NCI-H2227 (cell line): ENCODE data around the gene RPL10L.

Experiments
- DNase-seq: peaks from one replicate; lab custom pipeline; 2025; ENCODE audit not compliant: unreplicated experiment; lab: John Stamatoyannopoulos, UW

Gene RPL10L

DNA sequence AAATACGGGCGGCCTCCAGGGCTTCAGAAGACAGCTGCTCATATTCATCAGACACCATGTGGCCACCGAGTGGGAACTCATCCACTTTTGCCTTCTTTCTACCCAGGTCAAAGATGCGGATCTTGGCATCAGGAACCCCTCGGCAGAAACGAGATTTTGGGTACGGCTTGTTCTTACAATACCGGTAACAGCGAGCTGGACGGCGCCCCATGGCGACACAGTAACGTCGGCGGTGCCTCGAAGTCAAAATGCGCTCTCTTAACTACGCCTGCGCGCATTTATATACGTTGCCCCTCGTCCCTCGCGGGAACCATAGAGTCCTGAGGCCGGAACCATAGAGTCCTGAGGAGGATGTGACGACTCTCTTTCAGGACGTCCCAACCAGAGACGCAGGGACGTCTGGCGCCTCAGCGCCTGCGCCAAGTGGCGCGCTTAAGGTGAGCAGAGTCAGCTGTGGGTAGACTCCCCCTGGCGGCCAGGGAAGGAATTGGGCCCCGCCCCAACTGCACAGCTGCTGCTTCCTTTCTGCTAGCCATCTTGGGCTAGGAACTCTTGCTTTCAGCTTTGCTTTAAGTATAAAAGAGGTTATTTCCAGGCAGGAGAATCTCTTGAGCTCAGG is at the start of gene RPL10L:
TSS of gene RPL10L (minus strand) at position 256 of the 619 bp plus-strand sequence. CDS start at position 211, 45 bp downstream.
- peak; percentile 4 for DNase-seq

GRCh38 chr14:46691819-46692218 is 40.2 kb upstream of the RPL10L start:
- no peak for DNase-seq

- DNase-seq = no peak
Observed at GRCh38 chr14:46686652-46687051, 35.1 kb upstream of the RPL10L start.

DNA sequence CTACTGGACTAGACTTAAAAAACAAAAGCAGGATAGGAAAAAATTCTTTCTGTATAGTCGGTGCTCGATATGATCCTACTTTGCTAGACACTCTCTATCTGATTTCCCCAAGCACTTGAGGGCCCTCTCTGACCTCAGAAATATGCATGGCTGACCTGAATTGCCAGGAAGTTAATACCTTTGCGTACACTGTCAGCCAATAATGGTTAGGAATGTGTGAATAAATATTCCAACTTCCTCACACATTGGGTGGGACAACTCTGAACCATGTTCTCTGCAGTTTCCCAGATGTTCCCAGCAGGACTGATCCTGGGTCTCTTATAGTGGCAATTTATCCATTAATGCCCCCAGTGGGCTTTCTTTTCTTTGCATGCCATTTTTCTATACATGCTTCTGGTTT is 20.5 kb upstream of the RPL10L start:
- no peak for DNase-seq

GRCh38 chr14:46663382-46663781 is 11.8 kb upstream of the RPL10L start:
- DNase-seq = no peak

DNA sequence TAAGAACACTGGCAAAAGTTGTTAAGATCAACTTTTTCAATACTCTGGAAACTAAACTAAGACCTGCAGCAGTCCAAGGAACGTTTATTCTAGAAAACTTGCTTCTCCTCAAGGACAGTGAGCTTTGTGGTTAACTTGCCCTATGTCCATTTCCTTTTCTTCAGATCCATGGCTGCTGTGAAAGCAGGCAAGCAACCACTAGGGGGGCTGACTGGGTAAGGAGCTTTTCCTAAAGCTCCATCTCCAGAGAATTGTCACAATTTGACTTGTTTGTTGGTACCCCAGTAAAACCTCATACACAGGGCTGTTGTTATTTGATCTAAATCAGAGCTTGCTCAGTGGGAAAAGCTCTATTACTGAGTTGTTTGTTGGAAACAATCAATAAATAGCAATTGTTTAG is 10.1 kb upstream of the RPL10L start:
- DNase-seq = no peak

DNA sequence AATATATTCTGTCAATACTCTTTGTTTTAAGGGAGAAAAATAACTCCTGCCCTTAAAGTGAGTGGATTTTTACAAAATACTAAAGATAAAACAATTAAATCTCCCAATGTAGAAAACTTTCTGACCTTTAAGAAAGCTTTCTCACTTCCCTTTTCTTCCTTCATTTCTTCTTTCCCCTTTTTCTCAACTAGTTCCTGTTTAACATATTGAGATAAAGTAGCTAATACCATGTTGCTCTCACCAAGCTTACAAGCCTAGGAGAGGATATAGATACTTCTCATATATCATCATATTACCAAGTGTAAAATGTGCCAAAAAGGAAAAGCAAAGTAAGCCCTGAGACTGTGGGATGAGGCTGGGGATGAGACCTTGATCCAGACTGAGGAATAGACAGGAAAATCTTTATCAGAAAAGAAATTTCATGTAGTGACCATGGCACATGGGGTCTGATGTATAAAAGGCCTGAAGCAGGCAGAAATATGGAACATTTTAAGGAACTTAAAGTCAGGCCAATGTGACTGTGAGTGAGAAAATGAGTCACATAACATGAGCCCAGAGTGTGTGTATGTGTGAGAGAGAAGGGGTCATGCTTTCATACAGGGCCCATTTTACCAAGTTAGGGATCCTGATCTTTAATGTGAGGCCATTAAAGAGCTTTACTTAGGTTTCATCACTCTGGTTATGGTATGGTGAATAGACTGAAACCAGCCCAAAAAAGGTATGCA is 1.6 kb upstream of the RPL10L start:
- no peak for DNase-seq

DNA sequence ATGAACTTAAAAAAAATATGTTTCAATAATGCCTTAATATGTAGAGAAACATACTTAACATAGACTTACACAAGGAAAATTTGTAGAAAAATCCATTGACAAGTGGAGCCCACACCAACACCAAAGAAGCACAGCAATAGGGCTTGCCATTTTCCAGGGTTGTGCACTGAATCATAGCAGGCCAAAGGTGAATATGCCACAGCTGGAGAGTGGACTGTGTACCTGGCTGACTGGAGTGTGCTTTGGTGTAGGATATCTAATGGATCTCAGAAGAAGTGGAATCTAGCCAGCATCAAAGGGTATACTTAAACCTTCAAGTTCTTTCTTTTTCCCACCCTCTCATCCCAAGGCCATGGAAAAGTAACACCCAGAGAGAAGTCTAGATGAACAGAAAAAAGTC is 4.8 kb downstream of the RPL10L start:
- DNase-seq = no peak

GRCh38 chr14:46626876-46627275 is 24.7 kb downstream of the RPL10L start:
- DNase-seq = no peak
